PFSK-1 (cell line): ENCODE results near the gene RASL12.

Experiments
- POLR2AphosphoS5 ChIP-seq: IDR thresholded peaks from 2 replicates; pipeline ENCODE4 v1.6.1; 2012; ENCODE audit warnings: low read depth, mild to moderate bottlenecking, control low read depth, low read length, moderate library complexity
- REST ChIP-seq, 2 experiments: IDR thresholded peaks; 2 replicates each; pipeline versions ENCODE4 v1.6.1 to v1.8.0; 2011 to 2012; ENCODE audit warnings: low read depth in 2 of 2, low read length in 2 of 2, control low read depth in 1 of 2, inconsistent platforms in 1 of 2, mild to moderate bottlenecking in 1 of 2, moderate library complexity in 1 of 2; ENCODE audit not compliant: insufficient read depth in 1 of 2
- SIN3A ChIP-seq: IDR thresholded peaks from 2 replicates; pipeline ENCODE4 v1.6.1; 2012; ENCODE audit warnings: mild to moderate bottlenecking, low read length, moderate library complexity, borderline replicate concordance; ENCODE audit not compliant: insufficient read depth
- TAF1 ChIP-seq: IDR thresholded peaks from 2 replicates; pipeline ENCODE4 v1.6.1; 2012; ENCODE audit warnings: low read length, control low read depth, borderline replicate concordance; ENCODE audit not compliant: insufficient read depth

- no peak for TF ChIP-seq REST (IDR thresholded peaks at IDR 0.05; ENCODE audit: insufficient read depth in 1 of 2, low read depth in 2 of 2, low read length in 2 of 2)
- no peak for TF ChIP-seq POLR2AphosphoS5
- no peak for TF ChIP-seq SIN3A
- no peak for TF ChIP-seq TAF1
These were observed 24.9 kb downstream of the RASL12 start for GRCh38 chr15:65042776-65043327.
